DND-41 (cell line): Measurements from ENCODE around the gene DDX60.

Experiments
- CTCF ChIP-seq: IDR thresholded peaks from 2 replicates; pipeline ENCODE4 v1.5.1; 2012; ENCODE audit warnings: borderline replicate concordance, low read length, moderate library complexity, mild to moderate bottlenecking; ENCODE audit not compliant: poor library complexity, severe bottlenecking; ENCODE audit errors: extremely low read depth
- EZH2 ChIP-seq: IDR thresholded peaks from 3 replicates; pipeline ENCODE4 v1.6.1; 2012; ENCODE audit warnings: borderline replicate concordance, low read depth, mild to moderate bottlenecking, moderate library complexity, low read length, inconsistent platforms; ENCODE audit not compliant: severe bottlenecking

- no peak for TF ChIP-seq CTCF
- no peak for TF ChIP-seq EZH2
These were observed 120.6 kb downstream of the DDX60 start for GRCh38 chr4:168197926-168198325.
